Measurements from ENCODE around the gene NPHP1. TPM values are rescaled to one million over a fixed set of nuclear protein-coding genes. Genes with fewer than 3 reads are reported as not detected.
"Not testable (repeated sequence)": the region's sequence is repeated elsewhere in the genome, so short reads cannot be mapped to it uniquely, and the experiment has no call there.

The NPHP1 gene
- total RNA-seq, 1 experiment from 2014 or later: 1.9 TPM

- no peak for DNase-seq
- H3K36me3 ChIP-seq (replicated peaks; ENCODE audit: control insufficient read depth, insufficient read depth, low read length): no peaks in the 10 kb centered on the region
- no peaks in the 10 kb centered on the region for H3K27me3 ChIP-seq (ENCODE audit: control insufficient read depth, insufficient read depth, low read length)
- no peak overlapping the region for H3K4me3 ChIP-seq (ENCODE audit: insufficient read depth, low read depth, low read length)
These were observed 78.6 kb downstream of the NPHP1 start for GRCh38 chr2:110126086-110126773.

- H3K36me3 ChIP-seq (replicated peaks; ENCODE audit: control insufficient read depth, insufficient read depth, low read length): no peaks in the 10 kb centered on the region
- DNase-seq: no peak
- H3K27me3 ChIP-seq (ENCODE audit: control insufficient read depth, insufficient read depth, low read length): no peaks in the 10 kb centered on the region
- H3K4me3 ChIP-seq (ENCODE audit: insufficient read depth, low read depth, low read length): no peak overlapping the region
These were observed 79.7 kb downstream of the NPHP1 start for GRCh38 chr2:110124939-110125691.

- Histone ChIP-seq H3K4me3 (ENCODE audit: insufficient read depth, low read depth, low read length) (no peak overlapping the region), H3K27me3 (ENCODE audit: control insufficient read depth, insufficient read depth, low read length) (no peaks in the 10 kb centered on the region), H3K36me3 (replicated peaks; ENCODE audit: control insufficient read depth, insufficient read depth, low read length) (no peaks in the 10 kb centered on the region)
- no peak for DNase-seq
These were observed 80.6 kb downstream of the NPHP1 start for GRCh38 chr2:110124038-110124825.

GRCh38 chr2:110121592-110121991, 83.2 kb downstream of the NPHP1 start:
- Histone ChIP-seq H3K36me3 (replicated peaks; ENCODE audit: control insufficient read depth, insufficient read depth, low read length) (no peaks in the 10 kb centered on the region), H3K27me3 (ENCODE audit: control insufficient read depth, insufficient read depth, low read length) (peaks cover 2% of the 10 kb centered on the region), H3K4me3 (ENCODE audit: insufficient read depth, low read depth, low read length) (no peak overlapping the region)
- DNase-seq: no peak

GRCh38 chr2:110121052-110121334, 83.8 kb downstream of the NPHP1 start:
- no peak for DNase-seq
- Histone ChIP-seq H3K27me3 (ENCODE audit: control insufficient read depth, insufficient read depth, low read length) (peaks cover 6% of the 10 kb centered on the region), H3K36me3 (replicated peaks; ENCODE audit: control insufficient read depth, insufficient read depth, low read length) (no peaks in the 10 kb centered on the region), H3K4me3 (ENCODE audit: insufficient read depth, low read depth, low read length) (no peak overlapping the region)

- peaks cover 12% of the 10 kb centered on the region for H3K27me3 ChIP-seq (ENCODE audit: control insufficient read depth, insufficient read depth, low read length)
- DNase-seq: no peak
- H3K4me3 ChIP-seq (ENCODE audit: insufficient read depth, low read depth, low read length): no peak overlapping the region
- H3K36me3 ChIP-seq (replicated peaks; ENCODE audit: control insufficient read depth, insufficient read depth, low read length): no peaks in the 10 kb centered on the region
These were observed 84.4 kb downstream of the NPHP1 start for GRCh38 chr2:110120171-110121051.

GRCh38 chr2:110116033-110116710, 88.6 kb downstream of the NPHP1 start:
- peak; percentile 84 for DNase-seq
- peak overlapping the region; percentile 44 for H3K4me3 ChIP-seq (ENCODE audit: insufficient read depth, low read depth, low read length)
- H3K27me3 ChIP-seq (ENCODE audit: control insufficient read depth, insufficient read depth, low read length): peaks cover 29% of the 10 kb centered on the region
- H3K36me3 ChIP-seq (replicated peaks; ENCODE audit: control insufficient read depth, insufficient read depth, low read length): no peaks in the 10 kb centered on the region

- DNase-seq: peak; percentile 82
- Histone ChIP-seq H3K36me3 (replicated peaks; ENCODE audit: control insufficient read depth, insufficient read depth, low read length) (no peaks in the 10 kb centered on the region), H3K27me3 (ENCODE audit: control insufficient read depth, insufficient read depth, low read length) (peaks cover 29% of the 10 kb centered on the region), H3K4me3 (ENCODE audit: insufficient read depth, low read depth, low read length) (peak within 1 kb of the TSS; percentile 44)
These were observed 89.4 kb downstream of the NPHP1 start, which contains the start of gene MALL for GRCh38 chr2:110115291-110116032. Gene MALL (minus strand): TSS chr2:110115822. CDS start chr2:110115792, 30 bp downstream.

GRCh38 chr2:110114831-110115255, 90.0 kb downstream of the NPHP1 start:
- Histone ChIP-seq H3K27me3 (ENCODE audit: control insufficient read depth, insufficient read depth, low read length) (peaks cover 29% of the 10 kb centered on the region), H3K4me3 (ENCODE audit: insufficient read depth, low read depth, low read length) (peak overlapping the region; percentile 44; the same call in 1 of the 2 replicates), H3K36me3 (replicated peaks; ENCODE audit: control insufficient read depth, insufficient read depth, low read length) (no peaks in the 10 kb centered on the region)
- no peak for DNase-seq

GRCh38 chr2:110113961-110114591, 90.7 kb downstream of the NPHP1 start:
- Histone ChIP-seq H3K27me3 (ENCODE audit: control insufficient read depth, insufficient read depth, low read length) (peaks cover 29% of the 10 kb centered on the region), H3K4me3 (ENCODE audit: insufficient read depth, low read depth, low read length) (no peak overlapping the region), H3K36me3 (replicated peaks; ENCODE audit: control insufficient read depth, insufficient read depth, low read length) (no peaks in the 10 kb centered on the region)
- DNase-seq: no peak

GRCh38 chr2:110108291-110108690, 96.5 kb downstream of the NPHP1 start:
- not testable (repeated sequence) for H3K27me3 ChIP-seq (ENCODE audit: control insufficient read depth, insufficient read depth, low read length); DNase-seq; H3K4me3 ChIP-seq (ENCODE audit: insufficient read depth, low read depth, low read length); H3K36me3 ChIP-seq (replicated peaks; ENCODE audit: control insufficient read depth, insufficient read depth, low read length)

GRCh38 chr2:110107092-110108079, 97.4 kb downstream of the NPHP1 start:
- no peak overlapping the region for H3K4me3 ChIP-seq (ENCODE audit: insufficient read depth, low read depth, low read length)
- DNase-seq: no peak
- H3K27me3 ChIP-seq (ENCODE audit: control insufficient read depth, insufficient read depth, low read length): no peaks in the 10 kb centered on the region
- no peaks in the 10 kb centered on the region for H3K36me3 ChIP-seq (replicated peaks; ENCODE audit: control insufficient read depth, insufficient read depth, low read length)

Data from H7 (cell line).